ENCODE data around the gene CDC73.
"Not testable (repeated sequence)": the region's sequence is repeated elsewhere in the genome, so short reads cannot be mapped to it uniquely, and the experiment has no call there.

Gene CDC73

GRCh38 chr1:193114485-193115095 is 7.2 kb upstream of the CDC73 start:
- DNase-seq = no peak

GRCh38 chr1:193115629-193116227 is 6.1 kb upstream of the CDC73 start:
- no peak for DNase-seq

DNA sequence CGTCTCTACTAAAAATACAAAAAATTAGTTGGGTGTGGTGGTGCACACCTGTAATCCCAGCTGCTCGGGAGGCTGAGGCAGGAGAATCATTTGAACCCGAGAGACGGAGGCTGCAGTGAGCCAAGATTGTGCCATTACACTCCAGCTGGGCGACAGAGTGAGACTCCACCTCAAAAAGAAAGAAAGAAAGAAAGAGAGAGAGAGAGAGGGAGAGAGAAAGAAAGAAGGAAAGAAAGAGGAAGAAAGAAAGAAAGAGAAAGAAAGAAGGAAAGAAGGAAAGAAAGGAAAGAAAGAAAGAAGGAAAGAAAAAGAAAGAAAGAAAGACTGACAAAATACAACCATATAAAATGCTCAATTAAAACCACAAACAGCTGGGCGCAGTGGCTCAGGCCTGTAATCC is 4.7 kb upstream of the CDC73 start:
- not testable (repeated sequence) for DNase-seq

DNA sequence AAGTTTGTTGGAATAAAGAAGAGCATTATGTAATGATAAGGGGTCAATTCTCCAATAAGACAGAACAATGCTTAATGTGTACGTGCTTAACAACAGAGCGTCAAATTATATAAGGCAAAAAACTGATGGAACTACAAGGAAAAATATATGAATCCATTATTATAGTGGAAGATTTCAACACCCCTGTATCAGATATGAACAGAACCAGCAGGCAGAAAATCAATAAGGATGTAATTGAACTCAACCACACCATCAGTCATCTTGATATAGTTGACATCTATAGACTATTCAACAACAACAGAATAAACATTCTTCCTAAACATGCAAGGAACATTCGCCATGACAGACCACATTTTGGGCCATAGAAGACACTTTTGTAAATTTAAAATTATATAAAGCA is 3.6 kb upstream of the CDC73 start:
- no peak for DNase-seq

- DNase-seq = no peak
These were observed 2.8 kb upstream of the CDC73 start for GRCh38 chr1:193118803-193119730.

GRCh38 chr1:193120604-193121166 is 1.1 kb upstream of the CDC73 start:
- DNase-seq = no peak

DNA sequence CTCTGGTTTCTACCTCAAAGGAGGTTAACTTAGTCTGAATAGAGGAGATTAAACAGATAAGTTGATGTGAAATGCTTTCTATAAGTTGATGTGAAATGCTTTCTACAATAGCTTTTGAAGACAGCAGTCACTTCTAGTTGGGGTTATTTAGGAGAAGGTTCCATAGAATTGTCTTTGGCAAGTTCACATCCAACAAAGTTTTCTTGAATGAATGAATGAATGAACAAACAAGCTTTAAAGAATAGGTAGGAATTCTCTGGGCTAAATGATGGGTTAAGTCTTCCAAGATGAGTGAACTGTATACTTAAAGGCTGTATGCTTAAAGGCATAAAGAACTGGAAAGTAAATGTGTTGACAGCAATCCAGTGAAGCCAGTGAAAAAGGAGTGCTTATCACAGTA is 1.9 kb downstream of the CDC73 start:
- no peak for DNase-seq

DNA sequence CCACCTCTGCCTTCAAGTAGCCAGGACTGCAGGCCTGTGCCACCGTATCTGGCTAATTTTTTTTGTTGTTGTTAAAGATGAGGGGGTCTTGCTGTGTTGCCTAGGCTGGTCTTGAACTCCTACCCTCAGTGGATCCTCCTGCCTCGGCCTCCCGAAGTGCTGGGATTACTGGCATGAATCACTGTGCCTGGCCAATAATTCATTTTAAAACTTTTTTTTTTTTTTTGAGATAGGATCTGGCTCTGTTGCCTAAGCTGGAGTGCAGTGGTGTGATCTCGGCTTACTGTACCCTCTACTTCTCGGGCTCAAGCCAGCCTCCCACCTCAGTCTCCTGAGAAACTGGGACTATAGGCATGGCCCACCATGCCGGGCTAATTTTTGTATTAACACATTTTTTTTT is 3.5 kb downstream of the CDC73 start:
- no peak for DNase-seq

DNA sequence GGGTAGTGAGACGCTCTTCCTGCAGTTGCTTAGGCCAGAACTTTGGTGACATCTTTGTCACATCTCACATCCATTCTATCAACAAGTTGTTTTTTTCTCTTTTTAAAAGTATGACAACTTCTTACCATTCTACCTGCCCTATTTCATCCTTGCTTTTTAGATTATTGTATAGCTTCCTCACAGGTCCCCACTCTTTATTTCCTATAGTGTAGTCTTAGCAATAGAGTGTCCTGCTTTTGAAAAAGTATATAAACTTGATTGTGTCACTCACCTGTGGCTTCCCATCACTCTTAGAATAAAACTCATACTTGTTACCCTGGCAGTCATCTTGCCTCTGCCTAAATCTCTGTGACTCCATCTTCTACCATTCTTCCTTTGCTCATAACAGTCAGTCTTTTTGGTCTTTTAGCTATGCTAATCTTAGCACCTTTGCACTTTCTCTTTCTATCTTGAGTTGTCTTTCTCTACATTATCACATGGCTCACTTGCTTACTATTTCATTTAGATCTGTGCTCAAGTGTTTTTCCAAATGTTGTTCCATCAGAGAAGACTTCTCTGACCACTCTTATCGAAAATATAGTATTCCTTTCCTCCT is 9.5 kb downstream of the CDC73 start:
- DNase-seq = no peak

GRCh38 chr1:193140254-193140653 is 18.4 kb downstream of the CDC73 start:
- no peak for DNase-seq

GRCh38 chr1:193141804-193142203 is 20.0 kb downstream of the CDC73 start:
- DNase-seq = no peak

- no peak for DNase-seq
These were observed 20.6 kb downstream of the CDC73 start for GRCh38 chr1:193142409-193142808.

GRCh38 chr1:193143285-193143684 is 21.5 kb downstream of the CDC73 start:
- no peak for DNase-seq

DNA sequence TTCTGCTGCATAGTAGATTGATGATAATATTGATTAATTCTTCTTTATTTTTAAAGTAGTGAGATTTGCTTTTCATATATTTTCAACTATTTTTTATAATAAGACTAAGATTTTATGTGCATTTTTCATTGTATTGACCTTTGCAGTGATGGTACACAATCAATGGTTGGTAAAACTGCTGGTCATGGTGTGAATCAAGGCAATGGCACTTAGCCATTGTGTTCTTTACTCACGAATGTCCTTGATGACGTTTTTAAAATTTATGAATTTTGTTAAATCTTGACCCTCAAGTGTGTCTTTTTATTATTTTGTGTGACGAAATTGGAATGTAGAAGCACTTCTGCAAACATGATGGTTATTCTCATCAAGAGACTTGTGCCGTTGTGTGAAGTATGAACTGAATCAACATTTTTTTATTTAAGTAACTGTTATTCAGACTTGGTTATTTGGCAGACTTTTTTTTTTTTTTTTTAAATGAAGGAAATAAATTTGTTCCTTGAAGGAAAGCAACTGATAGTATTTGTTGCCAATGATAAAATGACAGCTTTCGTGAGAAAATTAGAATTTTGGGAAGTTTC is 22.6 kb downstream of the CDC73 start:
- DNase-seq = no peak

DNA sequence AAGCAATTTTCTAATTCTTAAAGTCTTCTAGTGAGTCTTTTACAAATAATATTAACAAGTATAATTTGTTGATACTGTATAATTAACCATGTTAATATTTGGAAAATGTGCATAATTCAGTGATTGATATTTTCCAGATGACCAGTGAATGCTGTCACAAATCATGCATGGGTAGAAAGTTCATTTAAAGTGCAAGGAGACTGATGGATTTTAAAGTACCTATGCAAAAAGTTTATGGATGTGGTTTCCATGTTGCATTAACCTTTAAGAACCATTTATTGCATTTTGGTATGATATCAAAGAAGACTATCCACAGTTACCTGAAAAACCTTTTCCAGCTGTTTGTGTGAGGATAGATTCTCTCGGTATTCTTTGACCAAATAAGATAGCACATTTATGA is 23.2 kb downstream of the CDC73 start:
- DNase-seq = no peak

GRCh38 chr1:193156117-193156821 is 34.4 kb downstream of the CDC73 start:
- DNase-seq = no peak

DNA sequence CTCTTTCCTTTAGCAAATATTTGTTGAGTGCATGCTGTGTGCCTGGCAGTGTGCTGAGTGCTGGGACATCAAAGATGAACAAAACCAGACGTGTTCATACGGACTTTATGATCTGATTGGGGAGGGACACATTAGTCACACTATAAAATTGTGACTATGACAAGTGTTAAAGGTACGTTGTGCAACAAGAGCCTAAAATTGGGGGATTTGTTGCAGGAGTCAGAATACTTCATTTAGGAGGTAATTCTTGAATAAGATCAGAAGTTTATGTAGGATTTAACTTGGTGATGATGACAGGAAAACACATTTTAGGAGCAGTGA is 35.0 kb downstream of the CDC73 start:
- DNase-seq = no peak

DNA sequence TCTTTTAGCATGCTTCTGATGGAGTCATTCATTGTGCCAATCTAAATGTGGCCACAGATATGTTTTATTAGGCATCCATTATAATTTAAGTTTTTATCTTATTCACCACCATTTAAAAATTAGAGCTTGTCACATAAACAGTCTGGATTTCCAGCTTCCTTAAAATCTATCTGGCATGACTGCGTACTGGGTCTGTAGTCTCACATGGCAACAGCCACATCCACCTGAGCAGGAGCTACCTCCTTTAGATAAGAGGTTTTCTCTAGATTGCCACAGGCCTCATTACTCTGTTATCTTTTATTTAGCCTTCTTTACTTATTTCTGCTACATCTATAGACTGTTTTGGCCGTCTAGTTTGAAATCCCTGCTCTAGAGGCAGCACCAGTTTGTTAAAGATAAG is 35.5 kb downstream of the CDC73 start:
- no peak for DNase-seq

- no peak for DNase-seq
These were observed 54.3 kb downstream of the CDC73 start for GRCh38 chr1:193176113-193176512.

DNA sequence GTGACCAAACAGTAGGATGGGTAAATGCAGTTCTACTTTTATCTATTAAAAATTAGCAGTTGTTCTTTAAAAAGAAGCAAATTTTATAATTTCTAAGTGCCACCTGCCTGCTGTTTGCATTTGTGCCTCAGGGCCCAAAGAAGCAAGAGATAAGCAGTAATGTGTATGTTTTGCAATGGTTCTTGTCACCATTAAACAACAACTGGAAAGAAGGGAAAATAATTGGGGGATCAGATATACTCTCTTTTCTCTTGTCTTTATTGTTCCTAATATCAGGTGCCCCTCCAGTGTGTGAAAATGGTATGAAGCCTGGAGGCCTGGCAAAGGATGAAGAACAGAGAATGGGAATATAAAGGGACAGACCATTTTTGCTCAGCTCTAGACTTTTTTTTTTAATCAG is 55.0 kb downstream of the CDC73 start:
- DNase-seq = no peak

DNA sequence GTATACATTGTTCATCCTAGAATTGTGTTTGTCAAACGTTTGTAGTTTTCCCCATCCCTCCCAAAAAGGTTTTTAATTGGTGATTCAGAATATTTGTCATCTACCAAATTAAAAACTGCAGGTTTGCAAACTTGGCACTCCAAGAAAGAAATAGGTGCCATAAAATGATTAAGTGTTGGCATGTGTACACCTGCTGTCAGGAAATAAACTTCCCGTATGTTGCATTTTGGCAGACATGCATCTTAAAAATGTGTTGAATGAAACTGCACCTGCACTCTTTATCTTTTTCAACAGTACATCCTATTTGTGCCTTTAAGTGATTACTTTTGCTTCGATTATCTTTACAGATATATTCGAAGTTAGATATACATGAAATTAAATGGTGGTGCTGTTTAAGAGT is 57.3 kb downstream of the CDC73 start:
- no peak for DNase-seq

DNA sequence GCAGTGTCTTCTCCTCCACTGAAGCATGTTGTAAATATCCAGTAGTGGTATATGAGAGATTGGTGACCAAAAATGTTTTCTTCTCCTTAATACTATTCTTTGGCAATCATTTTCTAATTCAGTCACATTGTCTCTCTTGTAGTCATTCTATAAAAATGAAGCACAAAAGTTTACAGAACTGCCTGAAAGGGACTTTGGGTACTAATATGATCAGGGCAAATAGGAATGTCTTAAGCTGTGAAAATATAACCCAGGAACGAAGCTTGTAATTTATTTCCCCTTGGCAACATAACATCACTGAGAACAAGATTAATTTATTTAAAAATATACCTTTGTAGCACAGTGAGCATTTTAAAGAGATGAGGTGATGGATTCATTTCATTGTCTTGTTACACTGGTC is 59.7 kb downstream of the CDC73 start:
- no peak for DNase-seq
